GM19455 (cell line): ENCODE measurements around the gene ASB1.
"Not testable (repeated sequence)": the region's sequence is repeated elsewhere in the genome, so short reads cannot be mapped to it uniquely, and the experiment has no call there.

Experiments
- ATAC-seq: cut with Tn5 transposase; IDR thresholded peaks from one replicate; pipeline ENCODE4 v1.9.1; 2021; ENCODE audit not compliant: unreplicated experiment

ASB1 gene

GRCh38 chr2:238403632-238404405 is 22.9 kb upstream of the ASB1 start:
- ATAC-seq = no peak

- ATAC-seq = no peak
These were observed 22.1 kb upstream of the ASB1 start for GRCh38 chr2:238404406-238405216.

- not testable (repeated sequence) for ATAC-seq
These were observed 21.5 kb upstream of the ASB1 start for GRCh38 chr2:238405217-238405555.

- no peak for ATAC-seq
These were observed 20.3 kb upstream of the ASB1 start for GRCh38 chr2:238406221-238406997.

GRCh38 chr2:238406998-238407285 is 19.8 kb upstream of the ASB1 start:
- no peak for ATAC-seq

- ATAC-seq = no peak
These were observed 19.2 kb upstream of the ASB1 start for GRCh38 chr2:238407566-238407965.

- ATAC-seq = no peak
These were observed 17.9 kb upstream of the ASB1 start for GRCh38 chr2:238408615-238409340.

GRCh38 chr2:238409341-238410199 is 17.2 kb upstream of the ASB1 start:
- no peak for ATAC-seq

GRCh38 chr2:238412067-238412767 is 14.5 kb upstream of the ASB1 start:
- ATAC-seq = no peak

GRCh38 chr2:238413368-238413767 is 13.4 kb upstream of the ASB1 start:
- no peak for ATAC-seq

- no peak for ATAC-seq
These were observed 11.5 kb upstream of the ASB1 start for GRCh38 chr2:238415036-238415764.

- ATAC-seq = no peak
These were observed 10.8 kb upstream of the ASB1 start for GRCh38 chr2:238415893-238416292.

- ATAC-seq = no peak
These were observed 8.3 kb upstream of the ASB1 start for GRCh38 chr2:238418196-238418998.

- ATAC-seq = no peak
These were observed 7.7 kb upstream of the ASB1 start for GRCh38 chr2:238418999-238419546.

- ATAC-seq = no peak
These were observed 6.3 kb upstream of the ASB1 start for GRCh38 chr2:238420442-238420841.

GRCh38 chr2:238420878-238421694 is 5.6 kb upstream of the ASB1 start:
- no peak for ATAC-seq

- ATAC-seq = no peak
These were observed 5.1 kb upstream of the ASB1 start for GRCh38 chr2:238421695-238422035.
